Measurements from ENCODE around the gene CDC14B.
"Not testable (repeated sequence)": the region's sequence is repeated elsewhere in the genome, so short reads cannot be mapped to it uniquely, and the experiment has no call there.

Gene CDC14B

DNA sequence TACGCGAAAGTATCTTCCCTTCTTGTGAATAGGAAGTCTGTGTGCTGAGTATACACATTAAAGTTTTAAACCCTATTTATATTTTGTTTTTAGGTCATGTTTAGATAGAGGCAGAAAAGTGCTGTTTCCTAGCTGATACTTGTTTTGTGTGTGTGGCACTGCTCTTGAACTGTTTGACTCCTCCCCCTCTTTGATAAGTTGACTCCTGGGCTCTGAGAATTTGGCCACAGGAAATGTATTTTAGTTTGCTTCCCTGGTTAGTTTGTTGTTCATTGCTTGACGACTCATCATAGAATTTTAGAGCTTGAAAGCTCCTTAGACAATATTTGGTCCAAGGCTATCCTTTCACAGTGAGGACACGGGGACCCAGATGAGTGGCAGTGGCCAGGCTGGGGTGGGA lies 2.0 kb upstream of the CDC14B start:
- DNase-seq: no peak

DNA sequence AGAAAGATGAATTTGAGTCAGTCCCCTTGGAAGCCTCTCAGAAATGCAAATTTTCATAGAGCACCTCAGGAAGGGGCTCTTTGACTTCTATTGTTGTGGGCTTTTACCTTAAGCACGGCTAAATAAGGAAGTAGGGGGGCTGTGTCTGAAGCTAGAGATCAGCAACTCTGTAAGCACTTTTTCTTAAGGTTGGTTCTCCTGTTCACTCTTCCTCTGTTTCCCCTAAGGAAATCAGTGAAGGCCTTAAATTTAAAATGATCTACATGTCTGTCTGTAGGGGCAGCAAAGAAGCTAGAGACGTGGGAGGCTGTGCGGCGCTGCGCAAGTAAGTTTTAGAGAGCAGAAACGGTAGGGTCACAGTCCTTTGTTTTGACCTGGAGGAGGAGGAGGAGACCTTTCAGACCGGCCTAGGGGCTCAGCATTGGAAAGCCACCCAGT lies 1.2 kb upstream of the CDC14B start:
- no peak for DNase-seq

DNA sequence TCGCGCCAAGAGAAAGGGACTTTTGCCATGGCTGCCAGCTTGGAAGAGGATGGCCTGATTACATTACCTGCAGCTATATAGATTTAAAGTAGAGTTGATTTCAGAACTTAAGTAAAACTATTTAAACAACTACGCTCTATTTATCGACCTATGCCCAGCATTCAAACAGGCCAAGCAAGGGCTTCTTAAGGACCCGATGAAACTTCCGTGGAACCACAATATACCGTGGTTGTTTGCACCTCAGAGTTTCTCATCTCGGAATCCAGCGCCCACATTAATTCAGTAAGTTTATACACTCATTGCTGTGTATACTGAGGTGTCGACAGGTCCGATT lies 505 bp upstream of the CDC14B start:
- no peak for DNase-seq

- DNase-seq: no peak
Observed at GRCh38 chr9:96619124-96619465, 548 bp downstream of the CDC14B start.

DNA sequence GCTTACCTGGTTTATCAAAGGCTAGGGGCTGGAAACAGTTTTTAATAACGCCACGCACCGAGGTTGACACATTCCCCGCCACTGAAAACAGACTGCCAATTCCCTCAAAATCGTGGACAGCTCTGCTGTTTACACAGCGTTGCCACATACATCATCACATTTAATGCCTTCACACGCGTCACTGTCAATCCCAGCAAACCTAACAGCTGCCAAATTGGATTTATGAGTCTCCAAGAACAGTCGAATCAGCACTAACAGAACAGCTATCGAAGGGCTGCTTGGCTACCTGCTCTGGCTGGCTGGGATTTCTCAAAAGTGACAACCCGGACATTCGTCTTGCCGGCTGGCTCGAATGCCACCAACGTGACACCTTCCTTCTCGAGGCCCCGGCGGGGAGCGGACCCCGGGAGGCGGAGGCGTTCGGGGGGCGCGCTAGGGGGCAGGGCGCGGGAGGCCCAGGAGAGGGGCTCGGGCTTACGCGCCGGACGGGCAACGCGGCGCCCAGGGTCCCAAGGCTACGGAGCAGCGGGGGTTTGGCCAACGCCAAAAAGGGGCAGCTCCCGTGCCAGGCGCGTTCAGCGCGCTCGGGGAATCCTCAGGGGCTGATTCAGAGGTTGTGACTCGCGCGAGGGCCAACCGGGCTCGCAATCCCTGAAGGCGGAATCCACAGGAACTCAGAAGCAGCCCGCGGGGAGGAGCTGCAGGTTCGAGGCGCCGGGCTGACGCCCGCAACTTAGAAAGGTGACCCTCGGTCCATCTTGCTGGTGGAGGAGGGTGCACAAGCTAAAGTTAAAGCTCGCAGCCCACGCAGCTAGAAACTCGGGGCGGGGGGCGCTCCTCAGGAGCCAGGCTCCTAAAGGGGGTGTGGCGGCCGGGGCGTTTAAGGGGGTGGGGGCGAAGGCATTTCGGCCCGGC lies 1.2 kb downstream of the CDC14B start:
- peak; percentile 64 for DNase-seq

DNA sequence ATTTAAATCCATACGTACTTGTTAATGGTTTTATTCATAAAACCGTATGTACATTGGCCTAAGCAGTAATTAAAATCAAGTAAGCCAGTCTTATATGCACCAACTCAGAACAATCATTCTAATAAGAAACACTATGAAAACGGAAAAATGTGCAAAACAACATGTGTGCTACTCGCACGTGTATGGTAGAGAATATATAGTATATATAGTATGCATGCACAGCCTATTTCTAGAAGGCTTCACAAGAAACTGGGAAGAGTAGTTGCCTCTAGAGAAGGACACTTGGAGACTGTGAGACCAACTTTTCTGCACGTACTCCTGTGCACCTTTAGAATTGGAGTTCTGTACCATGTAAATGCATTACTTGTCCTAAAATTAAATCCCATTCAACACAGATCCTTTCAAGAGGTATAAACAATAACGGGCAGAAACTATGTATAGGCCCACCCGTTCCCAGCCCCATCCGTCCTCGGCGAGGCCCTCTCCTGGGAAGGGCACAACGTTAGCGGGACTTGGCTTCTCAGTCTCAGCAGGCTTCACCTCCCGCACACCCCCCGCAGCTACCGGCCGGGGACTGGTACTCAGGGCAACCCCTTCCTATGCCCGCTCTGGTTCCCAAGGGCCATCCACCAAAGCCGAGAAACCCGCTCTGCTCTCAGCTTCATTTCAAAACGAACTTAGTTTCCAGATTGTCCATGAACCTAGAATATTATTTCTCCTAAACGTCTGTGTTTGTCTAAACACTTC lies 2.0 kb downstream of the CDC14B start:
- no peak for DNase-seq

DNA sequence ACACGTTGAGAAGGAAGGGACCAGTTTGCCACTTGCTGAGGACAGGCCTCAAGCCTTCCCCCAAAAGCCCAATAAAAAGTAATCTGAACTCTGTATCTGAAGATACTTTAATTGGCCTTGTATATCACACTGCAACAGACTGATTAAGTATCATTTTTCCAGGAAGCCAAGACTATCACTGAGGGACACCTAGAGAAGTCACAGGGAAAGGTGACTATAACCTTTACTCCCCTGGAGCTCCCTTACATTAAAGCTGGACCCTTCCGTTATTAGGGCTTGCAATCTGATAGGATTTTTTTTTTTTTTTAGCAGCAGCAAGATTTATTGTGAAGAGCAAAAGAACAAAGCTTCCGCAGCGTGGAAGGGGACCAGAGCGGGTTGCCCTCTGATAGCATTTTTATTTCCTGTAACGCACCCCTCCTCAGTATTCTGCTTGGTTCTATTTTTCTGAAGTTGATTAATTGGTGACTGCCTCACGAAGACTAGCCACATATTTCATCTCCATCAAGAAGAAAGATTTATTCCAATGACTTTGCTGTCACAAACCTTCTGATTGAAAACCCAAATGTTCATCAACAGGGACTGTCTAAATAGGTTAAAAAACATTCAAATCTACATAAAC lies 2.7 kb downstream of the CDC14B start:
- no peak for DNase-seq

GRCh38 chr9:96615411-96615810 lies 4.2 kb downstream of the CDC14B start:
- no peak for DNase-seq

DNA sequence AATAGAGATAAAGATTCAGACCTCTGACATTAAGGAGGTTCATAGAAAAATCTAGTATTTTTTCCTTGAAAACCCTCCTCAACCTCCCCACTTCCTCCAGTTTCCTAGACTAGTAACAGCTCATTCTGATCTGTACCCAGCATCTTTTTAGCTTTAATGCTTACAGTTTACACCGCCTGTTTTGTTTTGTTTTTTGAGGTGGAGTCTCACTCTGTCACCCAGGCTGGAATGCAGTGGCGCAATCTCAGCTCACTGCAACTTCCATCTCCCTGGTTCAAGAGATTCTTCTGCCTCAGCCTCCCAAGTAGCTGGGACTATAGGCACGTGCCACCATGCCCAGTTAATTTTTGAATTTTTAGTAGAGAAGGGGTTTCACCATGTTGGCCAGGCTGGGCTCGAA lies 5.0 kb downstream of the CDC14B start:
- DNase-seq: not testable (repeated sequence)

- DNase-seq: no peak
Observed at GRCh38 chr9:96612966-96613589, 6.6 kb downstream of the CDC14B start.

DNA sequence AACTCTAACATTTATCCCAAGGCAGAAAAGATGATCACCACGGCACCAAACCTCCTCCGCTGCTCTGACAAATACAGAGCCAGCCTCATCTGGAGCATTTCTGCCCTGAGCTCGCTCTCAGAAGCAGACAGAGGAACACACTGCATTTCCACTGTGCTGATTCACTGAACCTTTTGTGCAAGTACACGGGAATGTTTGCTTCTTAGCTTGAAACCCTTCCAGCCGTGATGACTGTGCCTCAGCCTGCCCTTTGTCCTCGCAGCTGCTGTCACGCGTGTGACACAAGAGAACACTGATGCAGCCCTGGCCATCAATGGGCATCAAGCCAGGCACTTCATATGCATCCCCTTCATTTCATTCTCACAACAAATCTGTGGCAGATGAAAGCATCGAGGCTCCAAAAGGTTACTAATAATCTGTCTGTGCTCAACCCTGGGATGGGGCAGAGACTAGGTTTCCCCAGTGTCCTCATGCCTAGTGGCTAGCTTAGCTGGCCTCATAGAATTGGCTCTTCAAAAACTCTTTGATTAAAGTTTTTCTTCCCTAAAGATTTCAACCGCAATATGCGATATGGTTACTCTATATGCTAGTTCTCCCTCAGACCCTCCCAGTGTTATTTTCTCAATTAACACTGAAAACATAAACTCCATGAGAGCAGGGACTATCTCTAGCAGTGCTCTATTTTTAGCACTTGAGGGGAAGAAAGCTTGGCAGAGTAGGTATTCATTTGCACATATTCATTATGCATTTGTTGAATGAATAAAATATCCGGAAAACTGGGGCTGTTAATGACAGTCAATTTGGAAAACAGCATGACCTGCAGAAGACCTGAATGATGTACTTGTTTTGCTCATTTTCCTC lies 7.3 kb downstream of the CDC14B start:
- DNase-seq: no peak

GRCh38 chr9:96611302-96611701 lies 8.3 kb downstream of the CDC14B start:
- DNase-seq: no peak

GRCh38 chr9:96609732-96610131 lies 9.9 kb downstream of the CDC14B start:
- no peak for DNase-seq

GRCh38 chr9:96607971-96608370 lies 11.7 kb downstream of the CDC14B start:
- DNase-seq: no peak

GRCh38 chr9:96605328-96605727 lies 14.3 kb downstream of the CDC14B start:
- DNase-seq: no peak

DNA sequence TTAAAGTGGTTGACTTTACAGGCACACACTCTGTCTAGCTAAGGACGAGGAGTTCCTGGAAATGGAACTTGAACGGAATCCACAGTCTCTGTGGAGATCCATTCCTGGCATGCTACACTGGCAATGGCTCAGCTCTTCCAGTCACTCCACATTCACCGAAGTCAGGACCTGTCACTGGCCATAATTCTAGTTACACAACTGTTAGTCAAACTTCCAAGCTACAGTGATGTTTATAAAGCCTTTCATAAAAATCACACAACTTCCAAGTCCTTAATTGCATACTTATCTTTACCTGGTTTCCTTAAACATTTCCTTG lies 15.7 kb downstream of the CDC14B start:
- DNase-seq: no peak

GRCh38 chr9:96603305-96604003 lies 16.2 kb downstream of the CDC14B start:
- no peak for DNase-seq

- no peak for DNase-seq
Observed at GRCh38 chr9:96599298-96599697, 20.3 kb downstream of the CDC14B start.

DNA sequence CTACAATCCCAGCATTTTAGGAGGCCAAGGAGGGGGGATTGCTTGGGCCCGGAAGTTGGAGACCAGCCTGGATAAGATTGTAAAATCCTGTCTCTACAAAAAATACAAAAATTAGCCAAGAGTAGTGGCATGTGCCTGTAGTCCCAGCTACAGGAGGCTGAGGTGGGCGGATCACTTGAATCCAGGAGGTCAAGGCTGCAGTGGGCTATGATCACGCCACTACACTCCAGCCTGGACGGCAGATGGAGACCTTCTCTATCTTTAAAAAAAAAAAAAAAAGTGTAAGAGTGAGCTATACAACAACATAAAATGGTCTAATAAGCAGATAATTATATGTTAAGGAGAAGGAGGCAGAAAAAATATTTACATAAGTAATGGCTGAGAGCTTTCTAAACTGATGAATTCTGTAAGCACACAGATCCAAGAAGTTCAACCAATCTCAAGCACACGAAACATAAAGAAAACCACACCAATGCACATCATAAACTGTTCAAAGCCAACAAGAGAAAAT lies 23.0 kb downstream of the CDC14B start:
- no peak for DNase-seq

GRCh38 chr9:96587338-96588315 lies 32.0 kb downstream of the CDC14B start:
- DNase-seq: no peak

DNA sequence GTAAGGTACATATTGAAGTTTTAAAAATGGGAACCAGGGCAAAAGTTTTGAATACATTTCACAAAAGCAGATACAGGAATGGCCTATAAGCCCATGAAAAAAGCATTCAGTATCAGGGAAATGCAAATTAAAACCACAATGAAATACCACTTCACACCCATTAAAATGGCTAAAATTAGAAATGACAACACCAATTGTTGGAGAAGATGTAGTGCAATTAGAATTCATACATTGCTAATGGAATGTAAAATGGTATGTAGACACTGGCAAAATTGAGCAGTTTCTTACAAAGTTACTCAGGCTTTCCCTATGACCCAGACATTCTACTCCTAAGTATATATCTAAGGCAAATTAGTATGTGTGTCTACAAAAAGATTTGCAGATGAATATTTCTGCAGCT lies 34.2 kb downstream of the CDC14B start:
- no peak for DNase-seq

All from activated CD8-positive, alpha-beta memory T cell treated with anti-CD3 and anti-CD28 coated beads, Interleukin-2, amount 50 U/mL, for 48 hours (primary cell).